SKM-1 treated with dmso at 0.1 percent for 144 hours (cell line): ENCODE data around the gene CDH23.

Experiments used
- DNase-seq: peaks from one replicate; lab custom pipeline; 2025; ENCODE audit not compliant: unreplicated experiment; lab: John Stamatoyannopoulos, UW

CDH23 gene

GRCh38 chr10:71671994-71672946 is 275.6 kb downstream of the CDH23 start:
- DNase-seq = no peak

- DNase-seq = no peak
These were observed 278.7 kb downstream of the CDH23 start for GRCh38 chr10:71675295-71675970.

GRCh38 chr10:71677261-71677660 is 280.5 kb downstream of the CDH23 start:
- DNase-seq = no peak

GRCh38 chr10:71678057-71678805 is 281.5 kb downstream of the CDH23 start:
- no peak for DNase-seq

- DNase-seq = no peak
These were observed 282.7 kb downstream of the CDH23 start for GRCh38 chr10:71679425-71679824.

- no peak for DNase-seq
These were observed 285.3 kb downstream of the CDH23 start for GRCh38 chr10:71681977-71682376.

GRCh38 chr10:71683301-71683700 is 286.6 kb downstream of the CDH23 start:
- DNase-seq = no peak

GRCh38 chr10:71684356-71685173 is 287.8 kb downstream of the CDH23 start:
- peak; percentile 51 for DNase-seq

- DNase-seq = no peak
These were observed 289.0 kb downstream of the CDH23 start for GRCh38 chr10:71685554-71686232.

GRCh38 chr10:71687077-71687476 is 290.4 kb downstream of the CDH23 start:
- no peak for DNase-seq

- DNase-seq = no peak
These were observed 290.8 kb downstream of the CDH23 start for GRCh38 chr10:71687480-71687879.

GRCh38 chr10:71688256-71688655 is 291.5 kb downstream of the CDH23 start:
- DNase-seq = no peak

- DNase-seq = no peak
These were observed 293.5 kb downstream of the CDH23 start for GRCh38 chr10:71690094-71690720.

- no peak for DNase-seq
These were observed 294.7 kb downstream of the CDH23 start for GRCh38 chr10:71691405-71691804.

GRCh38 chr10:71692598-71693306 is 296.0 kb downstream of the CDH23 start:
- no peak for DNase-seq

GRCh38 chr10:71693377-71693776 is 296.7 kb downstream of the CDH23 start:
- no peak for DNase-seq

GRCh38 chr10:71694039-71694501 is 297.4 kb downstream of the CDH23 start:
- DNase-seq = no peak

- DNase-seq = peak; percentile 97
These were observed 297.8 kb downstream of the CDH23 start for GRCh38 chr10:71694567-71694968.
